Hepatocyte (in vitro differentiated cells): Measurements from ENCODE around the gene RCHY1.

Experiments used
- EZH2phosphoT487 ChIP-seq: fragments of 200-600 bp; sonication (generic); IDR thresholded peaks from one replicate; pipeline ENCODE4 v1.6.1; 2018; ENCODE audit warnings: antibody characterized with exemption, mild to moderate bottlenecking, low read depth, moderate library complexity; ENCODE audit not compliant: unreplicated experiment, severe bottlenecking
- TF ChIP-seq, protein P1 (sequence below): fragments of 200-600 bp; sonication (generic); IDR thresholded peaks from 2 replicates; pipeline ENCODE4 v1.5.1; 2016; ENCODE audit warnings: antibody characterized with exemption, mild to moderate bottlenecking; ENCODE audit not compliant: poor library complexity

DNA sequence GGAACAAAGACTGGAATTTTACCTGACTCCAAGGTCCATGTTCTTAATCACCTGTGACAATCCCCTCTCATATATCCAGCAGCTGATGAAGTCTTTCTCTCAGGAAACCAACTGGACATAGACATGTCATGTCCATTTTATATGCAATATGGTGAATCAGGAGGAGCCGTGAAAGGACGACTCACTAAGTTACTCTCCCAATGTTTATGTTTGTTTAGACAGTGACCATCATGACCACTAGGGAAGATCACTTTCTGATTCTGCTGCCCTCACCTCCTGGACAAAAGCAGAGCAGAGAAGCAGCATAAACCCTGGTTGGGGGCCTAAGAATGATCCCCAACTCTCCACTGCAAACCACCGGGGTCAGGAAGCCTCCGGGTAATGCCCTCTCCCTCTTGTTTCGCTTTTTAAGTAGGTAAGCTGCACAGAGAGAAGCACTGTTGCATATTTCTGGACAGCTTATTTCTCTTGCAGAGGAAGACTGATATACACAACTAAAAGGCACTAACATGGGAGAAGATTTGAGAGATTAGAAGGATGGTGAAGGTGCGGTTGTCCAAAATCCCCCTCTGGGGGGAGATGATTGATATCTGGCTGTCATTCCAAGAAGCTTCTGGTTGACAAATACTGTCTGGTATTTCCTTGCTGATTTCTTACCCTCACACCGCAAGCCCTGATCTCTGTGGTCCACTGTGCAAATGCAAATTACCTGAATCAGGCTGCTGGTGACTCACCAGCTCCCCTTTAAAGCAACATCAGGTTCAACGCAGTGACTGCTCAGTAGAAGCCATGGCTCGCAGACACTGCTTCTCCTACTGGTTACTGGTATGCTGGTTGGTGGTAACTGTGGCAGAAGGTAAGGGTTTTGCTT lies 41.3 kb upstream of the RCHY1 start, which contains the start of gene ODAPH:
- TF ChIP-seq, protein P1, sequence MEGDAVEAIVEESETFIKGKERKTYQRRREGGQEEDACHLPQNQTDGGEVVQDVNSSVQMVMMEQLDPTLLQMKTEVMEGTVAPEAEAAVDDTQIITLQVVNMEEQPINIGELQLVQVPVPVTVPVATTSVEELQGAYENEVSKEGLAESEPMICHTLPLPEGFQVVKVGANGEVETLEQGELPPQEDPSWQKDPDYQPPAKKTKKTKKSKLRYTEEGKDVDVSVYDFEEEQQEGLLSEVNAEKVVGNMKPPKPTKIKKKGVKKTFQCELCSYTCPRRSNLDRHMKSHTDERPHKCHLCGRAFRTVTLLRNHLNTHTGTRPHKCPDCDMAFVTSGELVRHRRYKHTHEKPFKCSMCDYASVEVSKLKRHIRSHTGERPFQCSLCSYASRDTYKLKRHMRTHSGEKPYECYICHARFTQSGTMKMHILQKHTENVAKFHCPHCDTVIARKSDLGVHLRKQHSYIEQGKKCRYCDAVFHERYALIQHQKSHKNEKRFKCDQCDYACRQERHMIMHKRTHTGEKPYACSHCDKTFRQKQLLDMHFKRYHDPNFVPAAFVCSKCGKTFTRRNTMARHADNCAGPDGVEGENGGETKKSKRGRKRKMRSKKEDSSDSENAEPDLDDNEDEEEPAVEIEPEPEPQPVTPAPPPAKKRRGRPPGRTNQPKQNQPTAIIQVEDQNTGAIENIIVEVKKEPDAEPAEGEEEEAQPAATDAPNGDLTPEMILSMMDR, result no peak
- TF ChIP-seq EZH2phosphoT487, result no peak
